Gastrocnemius medialis (tissue), 4 donors: ENCODE data around the gene TGFA.

Source experiments
- POLR2A ChIP-seq, 2 donors: fragments of 450-650 bp; IDR thresholded peaks; one replicate each; pipeline ENCODE4 v1.6.1; 2017; ENCODE audit warnings: antibody characterized with exemption in 2 of 2, mild to moderate bottlenecking in 2 of 2, moderate library complexity in 2 of 2
- TF ChIP-seq, protein P1 (sequence below), 5 experiments: fragments of 450-650 bp in 3 of 5; fragments of 200-600 bp in 2 of 5; sonication (generic) in 2 of 5; IDR thresholded peaks in 4 of 5; conservative IDR thresholded peaks in 1 of 5; 1 replicate in 4 of 5; 2 replicates in 1 of 5; pipeline ENCODE4 v1.5.1; 2016 to 2019; ENCODE audit warnings: antibody characterized with exemption in 5 of 5, mild to moderate bottlenecking in 3 of 5, moderate library complexity in 3 of 5

DNA sequence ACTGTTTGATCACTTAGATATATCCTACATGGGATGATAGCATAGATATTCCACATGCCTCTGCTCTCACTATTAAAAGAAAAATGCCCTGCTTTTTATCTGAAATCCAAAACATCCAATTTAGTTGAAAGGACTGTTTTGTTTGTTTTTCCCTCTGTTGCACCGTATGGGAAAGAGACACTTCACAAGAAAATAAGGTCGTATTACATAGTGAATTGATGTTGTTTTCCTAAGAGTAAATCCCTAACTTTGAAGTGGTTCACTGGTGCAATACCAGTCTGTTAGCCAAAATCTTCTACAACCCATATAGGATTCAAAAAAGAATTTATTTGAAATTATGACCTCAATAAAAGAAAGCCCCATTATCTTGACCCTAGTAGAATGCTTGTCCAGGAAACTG lies 18.1 kb downstream of the TGFA start:
- TF ChIP-seq, protein P1, sequence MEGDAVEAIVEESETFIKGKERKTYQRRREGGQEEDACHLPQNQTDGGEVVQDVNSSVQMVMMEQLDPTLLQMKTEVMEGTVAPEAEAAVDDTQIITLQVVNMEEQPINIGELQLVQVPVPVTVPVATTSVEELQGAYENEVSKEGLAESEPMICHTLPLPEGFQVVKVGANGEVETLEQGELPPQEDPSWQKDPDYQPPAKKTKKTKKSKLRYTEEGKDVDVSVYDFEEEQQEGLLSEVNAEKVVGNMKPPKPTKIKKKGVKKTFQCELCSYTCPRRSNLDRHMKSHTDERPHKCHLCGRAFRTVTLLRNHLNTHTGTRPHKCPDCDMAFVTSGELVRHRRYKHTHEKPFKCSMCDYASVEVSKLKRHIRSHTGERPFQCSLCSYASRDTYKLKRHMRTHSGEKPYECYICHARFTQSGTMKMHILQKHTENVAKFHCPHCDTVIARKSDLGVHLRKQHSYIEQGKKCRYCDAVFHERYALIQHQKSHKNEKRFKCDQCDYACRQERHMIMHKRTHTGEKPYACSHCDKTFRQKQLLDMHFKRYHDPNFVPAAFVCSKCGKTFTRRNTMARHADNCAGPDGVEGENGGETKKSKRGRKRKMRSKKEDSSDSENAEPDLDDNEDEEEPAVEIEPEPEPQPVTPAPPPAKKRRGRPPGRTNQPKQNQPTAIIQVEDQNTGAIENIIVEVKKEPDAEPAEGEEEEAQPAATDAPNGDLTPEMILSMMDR (IDR thresholded peaks at IDR 0.05 in 4 of 5, conservative IDR thresholded peaks at IDR 0.05 in 1 of 5), result no peak
- TF ChIP-seq POLR2A (IDR thresholded peaks at IDR 0.05), result no peak
